Right lobe of liver (tissue), 6 donors: ENCODE measurements around the gene SEMA3C. TPM values are rescaled to one million over a fixed set of nuclear protein-coding genes. Genes with fewer than 3 reads are reported as not detected.
"Not testable (repeated sequence)": the region's sequence is repeated elsewhere in the genome, so short reads cannot be mapped to it uniquely, and the experiment has no call there.

Source experiments
- ATAC-seq, 4 donors: fragments of 200-7000 bp; cut with Tn5 transposase; one replicate each; pipeline ENCODE4 v1.9.1; 2020; ENCODE audit warnings: mild to moderate bottlenecking in 4 of 4, moderate library complexity in 4 of 4
- DNase-seq, 3 donors: peaks; one replicate each; pipeline ENCODE4 v3.0.0-alpha.2; 2020
- H3K27ac ChIP-seq, 3 donors: fragments of 200-600 bp; one replicate each; pipeline ENCODE4 v1.8.0; 2022
- H3K27me3 ChIP-seq, 2 donors: fragments of 200-600 bp; one replicate each; pipeline ENCODE4 v1.8.0; 2022
- H3K36me3 ChIP-seq, 4 donors: fragments of 200-600 bp; sonication (generic) in 1 of 4; one replicate each; pipeline versions ENCODE4 v1.5.1 to v1.8.0; 2017 to 2022; ENCODE audit warnings: control low read depth in 1 of 4
- H3K4me1 ChIP-seq, 4 donors: fragments of 200-600 bp; sonication (generic) in 1 of 4; one replicate each; pipeline versions ENCODE4 v1.5.1 to v1.8.0; 2017 to 2022; ENCODE audit warnings: control low read depth in 1 of 4
- H3K4me3 ChIP-seq, 3 donors: fragments of 200-600 bp; one replicate each; pipeline ENCODE4 v1.8.0; 2022
- H3K9me3 ChIP-seq, 4 donors: fragments of 200-600 bp; sonication (generic) in 1 of 4; one replicate each; pipeline versions ENCODE4 v1.5.1 to v1.8.0; 2017 to 2022; ENCODE audit warnings: control low read depth in 1 of 4
- CTCF ChIP-seq, 4 donors: fragments of 200-600 bp in 3 of 4; fragments of 450-650 bp in 1 of 4; IDR thresholded peaks; one replicate each; pipeline versions ENCODE4 v1.5.1 to v1.8.0; 2016 to 2022; ENCODE audit warnings: antibody characterized with exemption in 4 of 4, mild to moderate bottlenecking in 2 of 4
- POLR2A ChIP-seq: fragments of 450-650 bp; IDR thresholded peaks from one replicate; pipeline ENCODE4 v1.6.1; 2017; ENCODE audit warnings: antibody characterized with exemption, mild to moderate bottlenecking
- WGBS: methylation state at CpG from one replicate; pipeline ENCODE4 v1.1.6; 2018; ENCODE audit warnings: low coverage, low lambda C conversion rate; ENCODE audit not compliant: insufficient coverage; ENCODE audit errors: missing lambda C conversion rate; 5-methylcytosine and 5-hydroxymethylcytosine counted together
- intact Hi-C, 2 donors: fragments of 100-400 bp; cut with DNase I; formaldehyde crosslinking; loops; one replicate each; pipeline versions ENCODE4 v1.11.2 to v1.14.1; 2022
- total RNA-seq, 6 experiments: library from RNA; depleted of rRNA in 2 of 6; stranded (reverse); fragments of >200 nt in 2 of 6; fragmentation: NEBNext Ultra II Directional in 3 of 6; extraction: Animal tissue kit (Norgen Biotek cat#: 25700) in 3 of 6; gene quantifications; one replicate each; pipeline versions ENCODE4 v1.1.0 to v1.2.4, GENCODE V29; 2016 to 2023
- donor health status: DM: no; HTN: yes; CAD: no.
- donor health status: DM: no; HTN: no; CAD: no.
- donor health status: DM: no; HTN: no; CAD: no.
- donor health status: DM: no; HTN: yes; CAD: no.
- donor health status: DM: no; HTN: yes; CAD: no.

SEMA3C gene
- total RNA-seq, 6 experiments from 2014 or later = 0.23 to 1.3 (median 0.53) TPM

GRCh38 chr7:80935991-80936780 lies 17.3 kb upstream of the SEMA3C start:
- WGBS = 70% methylated on average over 5 of the region's 5 CpGs
- DNase-seq = no peak
- intact Hi-C loops = no loop called here

GRCh38 chr7:80934321-80934720 lies 15.5 kb upstream of the SEMA3C start:
- DNase-seq (no peak), ATAC-seq (no peak)
- Histone ChIP-seq H3K9me3 (no peaks in the 10 kb centered on the region), H3K27me3 (no peaks in the 10 kb centered on the region), H3K27ac (no peak overlapping the region), H3K4me1 (no peaks in the 10 kb centered on the region), H3K36me3 (no peaks in the 10 kb centered on the region), H3K4me3 (no peak overlapping the region)
- intact Hi-C loops = no loop called here
- TF ChIP-seq POLR2A = no peak
- no peak for TF ChIP-seq CTCF (IDR thresholded peaks at IDR 0.05)
- 38% methylated on average over 1 of the region's 1 CpG for WGBS

More at GRCh38 chr7:80935991-80936780, 17.3 kb upstream of the SEMA3C start:
- Histone ChIP-seq H3K27ac (no peak overlapping the region), H3K36me3 (no peaks in the 10 kb centered on the region), H3K4me3 (no peak overlapping the region), H3K4me1 (no peaks in the 10 kb centered on the region), H3K9me3 (no peaks in the 10 kb centered on the region), H3K27me3 (no peaks in the 10 kb centered on the region)
- ATAC-seq = no peak
- TF ChIP-seq POLR2A (no peak), CTCF (IDR thresholded peaks at IDR 0.05) (no peak)

GRCh38 chr7:80932536-80932935 lies 13.7 kb upstream of the SEMA3C start:
- no peak overlapping the region for H3K27ac ChIP-seq
- H3K4me3 ChIP-seq = no peak overlapping the region
- no peaks in the 10 kb centered on the region for H3K4me1 ChIP-seq
- intact Hi-C loops = no loop called here
- no peaks in the 10 kb centered on the region for H3K36me3 ChIP-seq
- no peaks in the 10 kb centered on the region for H3K9me3 ChIP-seq
- no peak for TF ChIP-seq CTCF (IDR thresholded peaks at IDR 0.05)
- TF ChIP-seq POLR2A = no peak
- DNase-seq (no peak), ATAC-seq (no peak)
- H3K27me3 ChIP-seq = no peaks in the 10 kb centered on the region

GRCh38 chr7:80929619-80930018 lies 10.8 kb upstream of the SEMA3C start:
- no peak overlapping the region for H3K27ac ChIP-seq
- no peak overlapping the region for H3K4me3 ChIP-seq
- WGBS = 56% methylated on average over 3 of the region's 3 CpGs
- ATAC-seq (no peak), DNase-seq (no peak)
- no peaks in the 10 kb centered on the region for H3K27me3 ChIP-seq
- no peaks in the 10 kb centered on the region for H3K9me3 ChIP-seq
- H3K4me1 ChIP-seq = no peaks in the 10 kb centered on the region
- H3K36me3 ChIP-seq = no peaks in the 10 kb centered on the region
- TF ChIP-seq POLR2A (no peak), CTCF (IDR thresholded peaks at IDR 0.05) (no peak)
- intact Hi-C loops = no loop called here

DNA sequence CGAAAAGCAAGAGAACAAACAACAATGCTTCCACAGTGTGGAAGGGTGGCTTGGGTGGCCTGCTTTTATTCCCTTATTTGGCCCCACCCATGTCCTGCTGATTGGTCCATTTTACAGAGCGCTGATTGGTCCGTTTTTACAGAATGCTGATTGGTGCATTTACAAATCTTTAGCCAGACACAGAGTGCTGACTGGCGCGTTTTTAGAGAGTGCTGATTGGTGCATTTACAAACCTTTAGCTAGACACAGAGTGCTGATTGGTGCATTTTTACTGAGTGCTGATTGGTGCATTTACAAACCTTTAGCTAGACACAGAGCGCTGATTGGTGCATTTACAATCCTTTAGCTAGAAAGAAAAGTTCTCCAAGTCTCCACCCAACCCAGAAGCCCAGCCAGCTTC lies 8.1 kb upstream of the SEMA3C start:
- ATAC-seq, H3K36me3 ChIP-seq, intact Hi-C loops, H3K4me1 ChIP-seq, H3K27me3 ChIP-seq, H3K9me3 ChIP-seq, H3K4me3 ChIP-seq, H3K27ac ChIP-seq, DNase-seq: not testable (repeated sequence)
- WGBS = 100% methylated on average over 1 of the region's 6 CpGs
